HepG2 (cell line): Measurements from ENCODE around the gene ATP6V0E1. TPM values are rescaled to one million over a fixed set of nuclear protein-coding genes. Genes with fewer than 3 reads are reported as not detected.

Source experiments
- ATAC-seq: fragments of 200-7000 bp; cut with Tn5 transposase; 3 replicates; pipeline ENCODE4 v1.9.1; 2020; ENCODE audit warnings: mild to moderate bottlenecking, moderate library complexity
- BruUV-seq: library from RNA; stranded (reverse); fragments of 400-500 nt; replicated peaks from 2 replicates; lab custom pipeline; 2021; lab: Mats Ljungman, UMichigan
- CTCF ChIA-PET: fragments of 300-600 bp; formaldehyde crosslinking; extraction: SDS; loops from one replicate; lab custom pipeline; 2021; ENCODE audit warnings: low total read pairs, inconsistent platforms, low intra/inter-chr PET ratio; lab: Yijun Ruan, JAX
- POLR2A ChIA-PET: fragments of 350-600 bp; sonication (Branson Sonifier 250); formaldehyde crosslinking; loops from one replicate; lab custom pipeline; 2020; ENCODE audit warnings: antibody characterized with exemption, inconsistent platforms; lab: Yijun Ruan, JAX
- DNase-seq: peaks from one replicate; pipeline ENCODE4 v3.0.0-alpha.2; 2015; ENCODE audit warnings: low spot score
- FAIRE-seq: peaks from 3 replicates; lab custom pipeline; 2011; peaks lifted over from hg19 to GRCh38; lab: Jason Lieb, UNC
- H2AFZ ChIP-seq: one replicate; pipeline ENCODE4 v1.6.1; 2011; ENCODE audit warnings: low read length, inconsistent platforms
- H3K27ac ChIP-seq: fragments of 300-600 bp; 3 replicates; pipeline ENCODE4 v1.8.0; 2011; ENCODE audit warnings: mixed run types, mild to moderate bottlenecking, mixed read lengths, low read length, inconsistent platforms; ENCODE audit not compliant: insufficient read depth; ENCODE audit errors: extremely low read length
- H3K27me3 ChIP-seq, 2 experiments: fragments of 200-600 bp in 1 of 2; 2 replicates in 1 of 2; 3 replicates in 1 of 2; pipeline versions ENCODE4 v1.6.0 to v1.8.0; 2011; ENCODE audit warnings: low read length in 2 of 2, mild to moderate bottlenecking in 2 of 2, moderate library complexity in 2 of 2, inconsistent platforms in 1 of 2; ENCODE audit not compliant: insufficient read depth in 2 of 2, control insufficient read depth in 1 of 2
- H3K36me3 ChIP-seq, 2 experiments: fragments of 200-600 bp in 1 of 2; replicated peaks in 1 of 2; 2 replicates in 1 of 2; 3 replicates in 1 of 2; pipeline versions ENCODE4 v1.5.1 to v1.8.0; 2011; ENCODE audit warnings: low read length in 2 of 2, inconsistent platforms in 1 of 2; ENCODE audit not compliant: insufficient read depth in 2 of 2, control insufficient read depth in 1 of 2
- H3K4me1 ChIP-seq: 2 replicates; pipeline ENCODE4 v1.5.1; 2012; ENCODE audit warnings: low read length, inconsistent platforms; ENCODE audit not compliant: insufficient read depth
- H3K4me2 ChIP-seq: 2 replicates; pipeline ENCODE4 v1.6.0; 2011; ENCODE audit warnings: low read depth, low read length, inconsistent platforms
- H3K4me3 ChIP-seq, 3 experiments: fragments of 200-600 bp in 1 of 3; sonication (generic), shearing (Covaris generic) in 1 of 3; replicated peaks in 1 of 3; 2 replicates each; pipeline ENCODE4 v1.5.1; 2011 to 2016; ENCODE audit warnings: low read length in 3 of 3, inconsistent platforms in 2 of 3, low read depth in 2 of 3, mild to moderate bottlenecking in 2 of 3, control low read depth in 1 of 3, mixed read lengths in 1 of 3; ENCODE audit not compliant: insufficient read depth in 1 of 3
- H3K79me2 ChIP-seq: one replicate; pipeline ENCODE4 v1.6.1; 2011; ENCODE audit warnings: low read length, inconsistent platforms; ENCODE audit not compliant: insufficient read depth
- H3K9ac ChIP-seq: 2 replicates; pipeline ENCODE4 v1.6.0; 2011; ENCODE audit warnings: mild to moderate bottlenecking, low read depth, low read length, inconsistent platforms; ENCODE audit not compliant: insufficient read depth
- H3K9me3 ChIP-seq: 2 replicates; pipeline ENCODE4 v1.5.1; 2012; ENCODE audit warnings: mild to moderate bottlenecking, low read length
- H4K20me1 ChIP-seq: 2 replicates; pipeline ENCODE4 v1.6.0; 2011; ENCODE audit warnings: inconsistent platforms, mild to moderate bottlenecking, low read length, moderate library complexity; ENCODE audit not compliant: insufficient read depth
- ESRRA ChIP-seq: sonication (generic); formaldehyde crosslinking; IDR thresholded peaks from 2 replicates; pipeline ENCODE4 v1.5.1; 2020; ENCODE audit warnings: mild to moderate bottlenecking, low read depth, missing genetic modification reagents
- MAFF ChIP-seq: IDR thresholded peaks from 2 replicates; pipeline ENCODE4 v1.6.1; 2011; ENCODE audit warnings: low read depth, low read length, improper control_type of control experiment
- MAFK ChIP-seq, 2 experiments: IDR thresholded peaks in 1 of 2; conservative IDR thresholded peaks in 1 of 2; 2 replicates each; pipeline ENCODE4 v1.6.1; 2011; ENCODE audit warnings: improper control_type of control experiment in 2 of 2, low read length in 2 of 2
- RORA ChIP-seq: sonication (generic); formaldehyde crosslinking; IDR thresholded peaks from 2 replicates; pipeline ENCODE4 v1.5.0; 2020; ENCODE audit warnings: mild to moderate bottlenecking, missing genetic modification reagents, moderate library complexity
- ZNF530 ChIP-seq: sonication (generic); formaldehyde crosslinking; IDR thresholded peaks from 2 replicates; pipeline ENCODE4 v1.5.0; 2020; ENCODE audit warnings: low read depth, mild to moderate bottlenecking, missing genetic modification reagents
- ZNF557 ChIP-seq: sonication (generic); formaldehyde crosslinking; IDR thresholded peaks from 2 replicates; pipeline ENCODE4 v1.4.0; 2020; ENCODE audit warnings: missing genetic modification reagents
- ZNF747 ChIP-seq: sonication (generic); formaldehyde crosslinking; IDR thresholded peaks from 2 replicates; pipeline ENCODE4 v1.8.1; 2023; ENCODE audit warnings: missing genetic modification reagents, mild to moderate bottlenecking, borderline replicate concordance
- WGBS: methylation state at CpG from one replicate; pipeline ENCODE4 v1.1.6; 2017; ENCODE audit warnings: low lambda C conversion rate; 5-methylcytosine and 5-hydroxymethylcytosine counted together
- in situ Hi-C: cut with HindIII; loops from 2 replicates; pipeline ENCODE4 v1.10.0; 2017; ENCODE audit warnings: low pct_unique_long_range_greater_than_20kb; ENCODE audit not compliant: extremely low pct_ligation_motif_present
- intact Hi-C: fragments of 100-400 bp; cut with micrococcal nuclease; formaldehyde crosslinking; loops from one replicate; pipeline ENCODE4 v1.10.0; 2022; ENCODE audit not compliant: unreplicated experiment
- polyA plus RNA-seq, 8 experiments: library from polyadenylated mRNA; depleted of rRNA in 3 of 8; stranded (reverse) in 7 of 8; unstranded in 1 of 8; fragments of >200 nt; fragmentation: Illumina TruSeq in 4 of 8; extraction: Trizol in 4 of 8; gene quantifications; 2 replicates each; pipeline versions ENCODE4 v1.2.1 to v1.2.3, GENCODE V29; 2011 to 2016; ENCODE audit warnings: low read depth in 4 of 8, missing spikeins in 1 of 8, mixed read lengths in 1 of 8; ENCODE audit not compliant: insufficient read depth in 1 of 8
- total RNA-seq, 5 experiments: library from RNA; depleted of rRNA; stranded (reverse); fragments of >200 nt; fragmentation: Illumina TruSeq; extraction: Trizol; gene quantifications; 2 replicates each; pipeline ENCODE4 v1.2.3, GENCODE V29; 2016; ENCODE audit warnings: low read depth in 1 of 5
- TF ChIP-seq, protein P1 (sequence below): sonication (generic); formaldehyde crosslinking; IDR thresholded peaks from 2 replicates; pipeline ENCODE4 v1.4.0; 2020; ENCODE audit warnings: mild to moderate bottlenecking, missing genetic modification reagents
- TF ChIP-seq, protein P2 (sequence below): sonication (generic); formaldehyde crosslinking; IDR thresholded peaks from 2 replicates; pipeline ENCODE4 v1.5.1; 2020; ENCODE audit warnings: missing genetic modification reagents, mild to moderate bottlenecking, borderline replicate concordance
- TF ChIP-seq, protein P3 (sequence below): sonication (generic); formaldehyde crosslinking; IDR thresholded peaks from 2 replicates; pipeline ENCODE4 v1.8.0; 2022; ENCODE audit warnings: mild to moderate bottlenecking, missing genetic modification reagents, borderline replicate concordance
- TF ChIP-seq, protein P4 (sequence below): IDR thresholded peaks from 2 replicates; pipeline ENCODE4 v1.6.1; 2016
- TF ChIP-seq, protein P5 (sequence below): IDR thresholded peaks from 2 replicates; pipeline ENCODE4 v1.6.1; 2016; ENCODE audit warnings: low read depth

Gene ATP6V0E1
- total and polyA plus RNA-seq, 2 of the 13 experiments (the other 11 are each of a cell fraction or from before 2014, with no cell fraction given): 143 to 215 TPM

DNA sequence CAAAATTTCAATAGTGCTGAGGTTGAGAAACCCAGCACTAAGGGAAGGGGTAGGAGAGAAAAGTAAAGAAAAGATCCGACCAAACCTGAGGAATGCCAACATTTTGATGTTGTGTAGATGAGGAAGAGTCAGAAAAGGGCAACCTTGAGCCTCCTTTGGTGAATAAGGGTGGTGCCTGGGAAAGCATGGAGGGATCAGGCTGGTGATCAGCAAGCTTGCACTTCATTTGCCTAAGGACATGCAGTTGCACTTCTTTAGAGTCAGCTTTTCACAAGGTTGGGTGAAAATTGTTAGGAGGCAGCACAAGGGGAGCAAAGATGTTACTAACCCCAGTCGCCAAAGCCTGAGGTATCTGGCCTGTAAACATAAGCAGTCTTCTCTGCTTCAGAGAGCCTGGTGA, 20.4 kb downstream of the ATP6V0E1 start:
- no peak overlapping the region for H2AFZ ChIP-seq
- FAIRE-seq (no peak), DNase-seq (no peak), ATAC-seq (no peak)
- no peak overlapping the region for H3K27ac ChIP-seq
- H3K9ac ChIP-seq: no peak overlapping the region
- peaks cover 2% of the 10 kb centered on the region; the same call in 1 of the 2 replicates for H4K20me1 ChIP-seq
- in situ Hi-C loops: no loop called here
- CTCF ChIA-PET: no interaction called here
- no peak overlapping the region for H3K4me2 ChIP-seq
- POLR2A ChIA-PET: no interaction called here
- no peaks in the 10 kb centered on the region for H3K9me3 ChIP-seq
- intact Hi-C loops: no loop called here
- peaks cover 2 to 16% of the 10 kb centered on the region in 2 experiments; a peak in 2 of 5 replicates for H3K36me3 ChIP-seq
- no peak overlapping the region for H3K4me3 ChIP-seq
- no TSS peak for BruUV-seq
- H3K27me3 ChIP-seq: no peaks in the 10 kb centered on the region
- peaks cover 21% of the 10 kb centered on the region for H3K4me1 ChIP-seq
- 71% methylated on average over 2 of the region's 2 CpGs for WGBS
- TF ChIP-seq MAFK (conservative IDR thresholded peaks at IDR 0.05 in 1 of 2, IDR thresholded peaks at IDR 0.05 in 1 of 2; ENCODE audit: low read length in 2 of 2) (no peak), ZNF747 (no peak), ZNF557 (CRISPR knock-in tag) (no peak), ZNF530 (CRISPR knock-in tag) (no peak), MAFF (no peak), RORA (CRISPR knock-in tag) (no peak), ESRRA (CRISPR knock-in tag) (no peak)
- TF ChIP-seq, protein P1, sequence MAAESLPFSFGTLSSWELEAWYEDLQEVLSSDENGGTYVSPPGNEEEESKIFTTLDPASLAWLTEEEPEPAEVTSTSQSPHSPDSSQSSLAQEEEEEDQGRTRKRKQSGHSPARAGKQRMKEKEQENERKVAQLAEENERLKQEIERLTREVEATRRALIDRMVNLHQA (CRISPR knock-in tag): no peak
- TF ChIP-seq, protein P2, sequence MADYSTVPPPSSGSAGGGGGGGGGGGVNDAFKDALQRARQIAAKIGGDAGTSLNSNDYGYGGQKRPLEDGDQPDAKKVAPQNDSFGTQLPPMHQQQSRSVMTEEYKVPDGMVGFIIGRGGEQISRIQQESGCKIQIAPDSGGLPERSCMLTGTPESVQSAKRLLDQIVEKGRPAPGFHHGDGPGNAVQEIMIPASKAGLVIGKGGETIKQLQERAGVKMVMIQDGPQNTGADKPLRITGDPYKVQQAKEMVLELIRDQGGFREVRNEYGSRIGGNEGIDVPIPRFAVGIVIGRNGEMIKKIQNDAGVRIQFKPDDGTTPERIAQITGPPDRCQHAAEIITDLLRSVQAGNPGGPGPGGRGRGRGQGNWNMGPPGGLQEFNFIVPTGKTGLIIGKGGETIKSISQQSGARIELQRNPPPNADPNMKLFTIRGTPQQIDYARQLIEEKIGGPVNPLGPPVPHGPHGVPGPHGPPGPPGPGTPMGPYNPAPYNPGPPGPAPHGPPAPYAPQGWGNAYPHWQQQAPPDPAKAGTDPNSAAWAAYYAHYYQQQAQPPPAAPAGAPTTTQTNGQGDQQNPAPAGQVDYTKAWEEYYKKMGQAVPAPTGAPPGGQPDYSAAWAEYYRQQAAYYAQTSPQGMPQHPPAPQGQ (CRISPR knock-in tag): no peak
- TF ChIP-seq, protein P3, sequence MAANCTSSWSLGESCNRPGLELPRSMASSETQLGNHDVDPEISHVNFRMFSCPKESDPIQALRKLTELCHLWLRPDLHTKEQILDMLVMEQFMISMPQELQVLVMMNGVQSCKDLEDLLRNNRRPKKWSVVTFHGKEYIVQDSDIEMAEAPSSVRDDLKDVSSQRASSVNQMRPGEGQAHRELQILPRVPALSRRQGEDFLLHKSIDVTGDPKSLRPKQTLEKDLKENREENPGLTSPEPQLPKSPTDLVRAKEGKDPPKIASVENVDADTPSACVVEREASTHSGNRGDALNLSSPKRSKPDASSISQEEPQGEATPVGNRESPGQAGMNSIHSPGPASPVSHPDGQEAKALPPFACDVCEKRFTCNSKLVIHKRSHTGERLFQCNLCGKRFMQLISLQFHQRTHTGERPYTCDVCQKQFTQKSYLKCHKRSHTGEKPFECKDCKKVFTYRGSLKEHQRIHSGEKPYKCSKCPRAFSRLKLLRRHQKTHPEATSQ (CRISPR knock-in tag): no peak
- TF ChIP-seq, protein P4, sequence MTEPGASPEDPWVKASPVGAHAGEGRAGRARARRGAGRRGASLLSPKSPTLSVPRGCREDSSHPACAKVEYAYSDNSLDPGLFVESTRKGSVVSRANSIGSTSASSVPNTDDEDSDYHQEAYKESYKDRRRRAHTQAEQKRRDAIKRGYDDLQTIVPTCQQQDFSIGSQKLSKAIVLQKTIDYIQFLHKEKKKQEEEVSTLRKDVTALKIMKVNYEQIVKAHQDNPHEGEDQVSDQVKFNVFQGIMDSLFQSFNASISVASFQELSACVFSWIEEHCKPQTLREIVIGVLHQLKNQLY: no peak
- TF ChIP-seq, protein P5, sequence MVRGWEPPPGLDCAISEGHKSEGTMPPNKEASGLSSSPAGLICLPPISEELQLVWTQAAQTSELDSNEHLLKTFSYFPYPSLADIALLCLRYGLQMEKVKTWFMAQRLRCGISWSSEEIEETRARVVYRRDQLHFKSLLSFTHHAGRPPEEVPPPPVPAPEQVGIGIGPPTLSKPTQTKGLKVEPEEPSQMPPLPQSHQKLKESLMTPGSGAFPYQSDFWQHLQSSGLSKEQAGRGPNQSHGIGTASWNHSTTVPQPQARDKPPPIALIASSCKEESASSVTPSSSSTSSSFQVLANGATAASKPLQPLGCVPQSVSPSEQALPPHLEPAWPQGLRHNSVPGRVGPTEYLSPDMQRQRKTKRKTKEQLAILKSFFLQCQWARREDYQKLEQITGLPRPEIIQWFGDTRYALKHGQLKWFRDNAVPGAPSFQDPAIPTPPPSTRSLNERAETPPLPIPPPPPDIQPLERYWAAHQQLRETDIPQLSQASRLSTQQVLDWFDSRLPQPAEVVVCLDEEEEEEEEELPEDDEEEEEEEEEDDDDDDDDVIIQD (CRISPR knock-in tag): no peak
- peaks cover 58% of the 10 kb centered on the region for H3K79me2 ChIP-seq
